EH (cell line): Measurements from ENCODE around the gene TMEM205.

Experiments
- DNase-seq: peaks from one replicate; pipeline ENCODE4 v3.0.0-alpha.2; 2015; ENCODE audit warnings: low read depth

TMEM205 gene

DNA sequence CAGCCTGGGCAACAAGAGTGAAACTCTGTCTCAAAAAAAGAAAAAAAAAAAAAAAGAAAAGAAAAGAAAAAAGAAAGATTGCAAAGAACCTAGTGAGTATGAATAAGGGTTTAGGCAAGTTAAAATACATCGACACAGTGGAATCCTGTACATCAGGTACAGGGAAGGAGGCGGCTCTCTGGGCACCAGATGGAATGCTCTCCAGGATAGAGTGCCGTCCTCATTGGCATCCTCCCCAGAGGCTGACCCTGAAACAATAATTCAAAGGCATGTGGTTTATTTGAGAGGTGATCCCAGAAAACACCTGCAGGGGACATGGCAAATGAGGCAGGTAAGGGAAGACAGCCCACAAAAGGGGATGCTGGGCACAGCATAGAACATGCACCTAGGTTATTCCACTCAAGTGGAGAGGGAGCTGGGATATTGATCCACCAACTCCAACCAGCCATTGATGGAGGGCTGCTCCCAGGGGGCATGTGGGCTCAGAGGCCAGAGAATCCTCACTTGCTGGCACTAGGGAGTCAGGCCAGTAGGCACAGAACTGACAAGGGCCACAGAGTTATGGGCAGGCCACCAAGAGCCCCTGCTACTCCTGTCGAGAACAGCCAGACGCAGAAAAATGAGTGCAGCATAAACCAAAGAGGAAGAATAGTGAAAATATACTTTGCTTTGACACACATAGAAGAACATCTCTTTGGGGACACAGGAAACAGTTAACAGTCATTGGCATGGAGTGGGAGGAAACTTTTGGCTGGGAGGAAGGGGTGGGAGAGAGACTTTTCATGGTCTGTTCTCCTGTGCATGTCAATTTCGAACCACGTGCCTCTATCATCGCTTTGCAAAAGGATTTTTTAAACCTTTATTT, 45.9 kb downstream of the TMEM205 start:
- no peak for DNase-seq

DNA sequence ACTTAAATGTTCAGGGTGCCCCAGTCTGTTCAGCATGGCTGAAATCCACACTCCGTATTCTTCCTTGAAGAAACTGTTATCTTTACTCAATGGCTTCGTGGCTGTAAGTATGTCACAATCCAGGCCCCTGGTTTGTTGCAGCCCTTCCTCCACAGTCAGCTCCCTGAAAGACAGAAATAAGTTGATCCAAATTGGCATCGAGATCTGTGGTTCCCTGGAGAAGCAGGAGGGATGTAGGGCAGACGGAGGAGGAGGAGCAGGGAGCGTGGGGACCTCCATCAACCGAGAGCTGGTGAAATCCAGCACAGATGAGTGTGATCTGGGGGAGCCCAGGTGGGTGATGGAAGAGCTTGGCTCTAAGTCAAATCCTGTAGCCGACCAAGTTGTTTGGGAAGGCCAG, 49.8 kb downstream of the TMEM205 start:
- no peak for DNase-seq

DNA sequence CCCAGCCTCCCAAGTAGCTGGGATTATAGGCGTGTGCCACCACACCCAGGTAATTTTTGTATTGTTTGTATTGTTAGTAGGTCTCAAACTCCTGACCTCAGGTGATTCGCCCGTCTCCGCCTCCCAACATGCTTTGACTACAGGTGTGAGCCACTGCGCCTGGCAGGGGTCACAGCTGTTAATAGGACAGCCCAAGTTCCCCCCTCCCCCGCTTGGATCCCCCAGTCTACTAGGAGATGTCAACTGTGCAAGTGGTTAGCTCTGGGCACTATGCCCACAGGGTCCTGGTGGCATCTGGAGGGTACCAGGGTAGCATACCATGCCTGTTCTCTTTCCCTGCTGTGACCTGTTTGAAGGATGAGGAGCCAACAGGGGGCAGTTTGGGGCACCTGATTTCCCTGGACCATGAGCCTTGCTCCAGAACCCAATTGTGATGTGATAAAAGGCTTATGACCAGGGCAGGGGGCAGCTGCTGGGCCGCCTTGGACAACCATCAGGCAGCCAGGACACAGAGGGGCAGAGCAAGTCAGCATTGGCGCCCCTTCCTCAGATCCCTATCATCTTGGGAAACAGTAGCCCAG, 50.3 kb downstream of the TMEM205 start, which contains the start of gene TSPAN16:
TSPAN16 (plus strand) TSS at position 496 of the 581 bp plus-strand sequence. CDS start 138 bp downstream, outside the sequence.
- no peak for DNase-seq

DNA sequence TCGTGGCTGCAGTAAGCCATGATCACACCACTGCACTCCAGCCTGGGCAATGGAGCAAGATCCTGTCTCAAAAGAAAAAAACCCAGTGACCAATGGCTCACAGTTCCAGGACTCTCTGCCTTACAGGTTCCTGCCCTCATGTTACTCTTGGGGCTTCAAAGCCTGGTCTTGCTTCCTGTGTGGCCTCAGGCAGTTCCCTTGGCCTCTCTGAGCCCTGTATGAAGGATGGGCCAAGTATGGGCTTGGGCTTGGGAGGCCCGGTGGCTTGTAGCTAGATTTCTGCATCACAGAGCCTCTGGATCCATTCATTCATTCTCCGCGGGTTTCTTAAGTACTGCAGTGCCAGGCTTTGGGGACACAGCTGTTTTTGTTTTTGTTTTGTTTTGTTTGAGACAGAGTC, 50.9 kb downstream of the TMEM205 start:
- no peak for DNase-seq

DNA sequence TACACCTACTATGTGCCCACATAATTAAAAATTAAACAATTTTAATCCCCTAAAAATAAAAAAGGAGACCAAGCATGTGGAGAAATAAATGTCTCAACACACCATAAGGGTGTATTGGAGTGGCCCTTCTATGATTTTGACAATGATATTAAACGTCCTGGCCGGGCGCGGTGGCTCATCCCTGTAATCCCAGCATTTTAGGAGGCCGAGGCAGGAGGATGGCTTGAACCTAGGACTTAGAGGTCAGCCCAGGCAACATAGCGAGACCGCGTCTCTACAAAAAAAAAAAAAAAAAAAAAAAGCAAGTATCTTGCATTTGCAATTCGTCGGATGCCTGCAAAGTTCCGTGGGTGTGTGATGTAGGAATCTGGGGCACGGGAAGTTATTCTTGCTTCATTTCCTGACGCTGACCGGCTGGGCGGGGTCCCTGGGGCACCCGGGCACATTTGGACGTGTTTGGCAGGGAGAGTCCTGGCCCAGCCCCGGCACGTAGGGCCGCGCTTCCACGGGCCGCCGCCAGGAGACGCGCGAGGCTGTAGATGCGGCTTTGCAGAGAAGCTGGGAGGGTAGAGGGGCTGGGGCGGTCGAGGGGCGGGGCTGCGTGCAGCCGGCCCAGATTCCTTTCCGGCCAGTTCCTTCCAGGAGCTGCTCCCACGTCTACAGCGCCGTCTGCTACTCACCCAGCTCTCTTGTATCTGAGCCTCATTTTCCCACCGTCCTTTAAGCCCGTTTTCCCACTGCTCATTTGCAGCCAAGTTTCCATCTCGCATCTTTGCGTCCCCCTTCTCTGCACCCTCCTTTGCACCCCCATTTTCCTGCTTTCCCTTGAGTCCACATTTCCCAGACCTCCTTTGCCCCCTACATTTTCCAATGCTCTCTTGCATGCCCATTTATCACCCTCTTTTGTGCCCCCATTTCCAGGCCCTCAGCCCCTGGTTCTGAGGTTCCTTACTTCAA, 52.4 kb downstream of the TMEM205 start:
- DNase-seq = peak; percentile 93
